NOMO-1 treated with dmso at 0.1 percent for 144 hours (cell line): ENCODE results near the gene RNF114.
"Not testable (repeated sequence)": the region's sequence is repeated elsewhere in the genome, so short reads cannot be mapped to it uniquely, and the experiment has no call there.

ENCODE experiments used
- DNase-seq: peaks from one replicate; lab custom pipeline; 2025; ENCODE audit not compliant: unreplicated experiment; lab: John Stamatoyannopoulos, UW

Gene RNF114

DNA sequence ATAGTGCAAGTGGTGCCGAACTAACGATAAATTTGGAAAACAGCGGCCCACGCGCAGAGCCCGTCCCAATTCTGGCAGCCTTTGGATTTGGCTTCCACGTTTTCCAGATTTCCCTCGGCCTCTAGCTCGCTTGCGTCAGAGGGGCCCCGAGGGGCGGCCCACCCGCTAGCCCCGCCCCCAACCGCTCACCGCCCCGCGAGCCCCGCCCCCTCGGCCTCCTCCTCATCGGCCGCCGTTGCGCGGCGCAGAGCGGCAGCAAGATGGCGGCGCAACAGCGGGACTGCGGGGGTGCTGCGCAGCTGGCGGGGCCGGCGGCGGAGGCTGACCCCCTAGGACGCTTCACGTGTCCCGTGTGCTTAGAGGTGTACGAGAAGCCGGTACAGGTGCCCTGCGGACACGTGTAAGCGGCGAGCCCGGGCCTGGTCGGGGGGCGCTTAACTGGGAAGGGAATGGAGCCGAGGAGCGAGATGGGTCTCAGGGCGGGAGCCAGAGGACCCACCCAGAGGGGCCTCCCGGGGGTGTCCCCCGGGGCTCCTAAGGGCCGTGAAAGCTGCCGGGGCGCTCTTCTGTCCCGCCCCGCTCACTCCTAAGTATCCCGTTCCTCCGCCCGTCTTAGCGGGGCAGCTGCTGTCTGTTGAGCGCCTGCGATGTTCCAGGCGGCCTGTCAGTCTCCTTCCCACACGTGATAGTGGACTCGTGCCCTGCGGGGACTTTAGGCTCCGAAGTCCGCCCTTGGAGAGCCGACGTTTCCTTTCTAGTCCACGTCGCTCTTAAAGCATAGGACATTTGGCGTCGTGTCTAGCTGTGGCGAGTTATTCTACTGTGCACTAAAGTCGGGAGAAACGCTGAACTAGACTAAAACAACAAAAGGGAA is at the start of gene RNF114:
Gene RNF114 (plus strand): TSS at position 245 of the 874 bp plus-strand sequence. CDS start 16 bp downstream, at position 261.
- DNase-seq: peak; percentile 83

DNA sequence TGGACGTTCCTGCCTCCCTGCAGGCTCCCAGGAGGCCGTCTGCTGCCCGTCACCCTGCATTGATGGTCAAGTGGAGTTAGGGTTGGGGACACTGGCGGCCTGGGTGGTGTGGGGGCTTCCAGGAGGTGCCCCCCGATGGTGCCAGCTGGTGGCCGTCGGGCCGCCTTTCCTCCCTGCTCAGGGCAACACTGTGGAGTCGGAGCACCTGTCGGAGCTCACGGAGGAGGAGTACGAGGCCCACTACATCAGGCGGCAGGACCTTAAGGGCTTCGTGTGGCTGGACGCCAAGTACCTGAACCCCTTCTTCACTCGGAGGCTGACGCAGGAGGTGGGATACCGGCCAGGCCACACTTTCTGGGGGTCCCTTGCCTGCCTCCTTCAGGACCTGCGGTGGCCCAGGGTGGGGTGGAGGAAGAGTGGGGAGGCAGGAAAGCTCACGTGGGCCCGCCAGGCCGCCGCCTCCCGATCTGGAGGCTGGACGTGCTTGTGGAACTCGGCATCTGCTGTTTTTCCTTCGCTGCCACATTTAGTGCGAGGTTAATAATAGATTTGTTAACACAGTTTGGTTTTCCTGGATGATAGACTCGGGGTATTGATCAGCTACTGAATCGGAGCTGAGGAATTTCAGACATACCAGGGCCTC is 49.5 kb upstream of the RNF114 start:
- DNase-seq: no peak

DNA sequence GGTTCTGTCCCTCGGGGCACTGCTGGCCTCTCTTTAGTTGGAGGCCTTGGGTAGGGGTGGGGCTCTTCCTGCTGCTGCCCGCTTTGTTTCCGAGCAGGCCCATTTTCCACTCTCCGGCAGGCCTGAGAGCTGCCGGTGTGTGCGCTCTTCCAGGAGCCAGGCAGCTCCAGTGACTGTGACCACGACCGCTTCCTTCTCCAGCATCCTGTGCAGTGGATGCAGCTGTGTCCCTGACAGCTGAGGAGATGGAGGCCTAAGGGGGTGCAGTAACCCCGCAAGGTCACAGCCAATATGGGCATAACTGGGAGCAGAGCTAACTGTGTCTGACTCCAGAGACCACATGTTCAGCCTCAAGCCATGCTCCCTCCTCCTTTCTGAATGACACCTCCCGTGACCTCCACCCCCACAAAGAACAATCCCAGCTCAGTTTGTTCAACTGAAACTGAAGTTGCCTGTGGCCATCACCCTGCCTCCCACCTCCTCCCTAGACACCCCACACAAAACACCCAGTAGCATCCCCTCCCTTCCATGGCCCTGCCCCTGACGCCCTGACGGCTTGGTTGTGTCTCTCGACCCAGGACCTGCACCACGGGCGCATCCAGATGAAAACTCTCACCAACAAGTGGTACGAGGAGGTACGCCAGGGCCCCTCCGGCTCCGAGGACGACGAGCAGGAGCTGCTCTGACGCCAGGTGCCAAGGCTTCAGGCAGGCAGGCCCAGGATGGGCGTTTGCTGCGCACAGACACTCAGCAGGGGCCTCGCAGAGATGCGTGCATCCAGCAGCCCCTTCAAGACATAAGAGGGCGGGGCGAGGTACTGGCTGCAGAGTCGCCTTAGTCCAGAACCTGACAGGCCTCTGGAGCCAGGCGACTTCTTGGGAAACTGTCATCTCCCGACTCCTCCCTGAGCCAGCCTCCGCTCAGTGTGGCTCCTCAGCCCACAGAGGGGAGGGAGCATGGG is 48.7 kb upstream of the RNF114 start:
- no peak for DNase-seq

DNA sequence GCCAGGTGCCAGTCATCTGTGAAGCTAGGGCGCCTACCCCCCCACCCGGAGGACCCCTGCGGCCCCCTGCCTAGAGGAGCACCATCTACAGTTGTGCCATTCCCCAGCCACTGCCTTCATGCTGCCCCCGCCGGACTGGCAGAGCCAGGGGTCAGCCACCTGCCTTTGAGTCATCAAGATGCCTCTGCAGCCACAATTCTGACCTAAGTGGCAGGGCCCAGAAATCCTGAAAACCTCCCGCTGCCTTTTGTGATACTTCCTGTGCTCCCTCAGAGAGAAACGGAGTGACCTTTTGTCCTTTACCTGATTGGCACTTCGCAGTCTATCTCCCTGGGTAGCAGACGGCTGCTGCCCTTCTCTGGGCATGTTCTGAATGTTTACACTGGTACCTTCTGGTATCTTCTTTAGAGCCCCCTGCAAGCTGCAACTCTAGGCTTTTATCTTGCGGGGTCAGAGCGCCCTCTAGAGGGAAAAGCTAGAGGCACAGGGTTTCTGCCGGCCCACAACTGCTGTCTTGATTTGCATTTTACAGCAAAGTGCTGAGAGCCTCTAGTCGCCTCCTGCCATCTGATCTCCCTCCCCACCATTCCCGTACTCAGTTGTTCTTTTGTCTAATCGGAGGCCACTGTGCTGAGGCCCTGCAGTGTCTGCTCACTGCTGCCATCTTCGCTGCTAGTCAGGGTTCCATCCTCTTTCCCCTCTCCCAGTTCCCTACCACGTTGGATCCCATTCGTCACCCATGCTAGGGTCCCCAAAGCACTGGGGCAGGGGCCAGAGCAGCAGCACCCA is 47.8 kb upstream of the RNF114 start:
- DNase-seq: peak; percentile 27

GRCh38 chr20:49889001-49889934 is 46.9 kb upstream of the RNF114 start:
- DNase-seq: peak; percentile 26

DNA sequence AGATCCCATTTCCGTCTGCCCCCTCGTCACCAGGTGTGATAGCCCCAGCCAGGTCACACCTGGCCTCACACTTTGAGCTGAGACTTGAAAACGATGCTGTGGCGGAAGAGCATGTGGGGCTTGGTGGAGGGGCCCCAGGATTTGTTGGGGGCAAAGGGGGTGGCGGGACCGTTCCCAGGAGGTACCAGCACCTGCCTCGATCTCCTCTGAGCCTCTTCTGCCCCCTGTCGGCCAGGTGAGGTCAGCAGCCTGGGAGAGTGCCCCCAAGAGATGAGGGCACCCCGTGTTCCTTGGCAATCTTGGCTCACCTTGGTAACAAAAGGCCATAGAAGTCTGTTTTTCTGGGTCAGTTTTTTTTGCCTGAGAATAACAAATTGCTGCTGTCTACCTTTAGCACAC is 46.3 kb upstream of the RNF114 start:
- DNase-seq: no peak

- no peak for DNase-seq
These were observed 45.5 kb upstream of the RNF114 start for GRCh38 chr20:49890471-49891361.

DNA sequence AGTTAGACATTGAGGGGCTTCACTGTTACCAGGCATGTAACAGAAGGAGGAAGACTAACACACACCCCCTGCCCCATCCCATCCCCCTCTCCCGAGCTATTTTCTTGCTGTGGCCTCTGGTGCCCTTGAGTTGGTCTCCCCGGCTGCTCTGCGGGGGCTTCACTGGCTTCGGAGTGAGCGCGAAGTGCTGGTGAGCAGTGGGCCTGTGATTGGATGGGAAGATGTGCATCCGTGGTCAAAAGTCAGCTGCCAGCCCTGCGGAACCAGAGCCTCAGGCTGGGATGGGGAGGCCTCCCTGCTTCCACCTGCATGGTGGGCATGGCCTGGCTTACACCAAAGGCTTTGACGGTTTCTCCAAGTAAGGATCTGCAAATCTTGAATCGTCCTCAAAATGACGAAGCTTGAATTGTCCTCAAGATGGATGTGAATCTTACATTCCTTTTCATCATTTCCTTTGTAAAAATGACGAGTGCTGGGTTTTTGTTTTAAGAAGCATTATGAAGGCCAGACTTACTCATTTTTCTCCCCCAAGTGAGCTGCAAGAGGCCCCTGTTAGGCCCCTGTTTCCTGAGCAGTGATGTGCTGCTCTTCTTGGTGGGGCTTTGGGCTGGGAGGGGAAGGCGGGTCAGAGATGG is 44.6 kb upstream of the RNF114 start:
- no peak for DNase-seq

DNA sequence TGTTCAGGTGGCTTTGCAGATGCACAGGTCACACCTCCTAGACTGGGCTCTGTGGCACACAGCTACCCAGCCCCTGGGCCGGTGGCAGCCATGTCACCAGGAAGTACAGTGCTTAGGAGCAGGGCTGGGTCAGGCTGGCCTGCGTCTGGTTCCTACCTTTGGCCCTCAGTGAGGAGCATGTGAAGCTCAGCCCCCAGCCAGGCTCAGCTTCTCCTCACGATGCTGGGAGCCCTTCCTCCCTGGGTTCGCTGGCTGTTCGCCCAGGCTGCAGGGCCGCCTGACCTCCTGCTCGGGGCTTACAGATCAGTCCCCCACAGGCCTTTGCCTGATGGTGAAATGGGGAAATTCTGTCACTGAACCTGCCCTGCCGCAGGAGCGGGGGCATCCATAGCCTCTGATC is 43.9 kb upstream of the RNF114 start:
- no peak for DNase-seq

DNA sequence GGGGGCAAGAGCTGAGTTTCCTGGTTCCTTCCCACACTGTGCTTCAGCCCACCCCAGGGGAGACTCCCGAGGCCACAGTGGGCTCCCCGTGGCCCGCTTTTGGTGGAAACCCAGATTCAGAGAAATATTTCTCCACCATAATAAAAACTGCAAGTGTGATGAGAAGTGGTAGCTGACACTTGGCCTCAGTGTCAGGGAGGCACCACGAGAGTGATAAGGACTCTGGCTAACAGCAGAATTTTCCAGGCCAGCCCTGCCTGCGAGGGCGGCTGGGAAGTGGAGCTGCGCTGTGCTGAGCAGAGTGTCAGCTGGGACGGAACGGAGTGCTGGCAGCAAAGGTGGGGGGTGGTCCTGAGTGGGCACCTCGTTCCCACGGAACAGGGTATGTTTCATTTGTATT is 43.4 kb upstream of the RNF114 start:
- DNase-seq: no peak

DNA sequence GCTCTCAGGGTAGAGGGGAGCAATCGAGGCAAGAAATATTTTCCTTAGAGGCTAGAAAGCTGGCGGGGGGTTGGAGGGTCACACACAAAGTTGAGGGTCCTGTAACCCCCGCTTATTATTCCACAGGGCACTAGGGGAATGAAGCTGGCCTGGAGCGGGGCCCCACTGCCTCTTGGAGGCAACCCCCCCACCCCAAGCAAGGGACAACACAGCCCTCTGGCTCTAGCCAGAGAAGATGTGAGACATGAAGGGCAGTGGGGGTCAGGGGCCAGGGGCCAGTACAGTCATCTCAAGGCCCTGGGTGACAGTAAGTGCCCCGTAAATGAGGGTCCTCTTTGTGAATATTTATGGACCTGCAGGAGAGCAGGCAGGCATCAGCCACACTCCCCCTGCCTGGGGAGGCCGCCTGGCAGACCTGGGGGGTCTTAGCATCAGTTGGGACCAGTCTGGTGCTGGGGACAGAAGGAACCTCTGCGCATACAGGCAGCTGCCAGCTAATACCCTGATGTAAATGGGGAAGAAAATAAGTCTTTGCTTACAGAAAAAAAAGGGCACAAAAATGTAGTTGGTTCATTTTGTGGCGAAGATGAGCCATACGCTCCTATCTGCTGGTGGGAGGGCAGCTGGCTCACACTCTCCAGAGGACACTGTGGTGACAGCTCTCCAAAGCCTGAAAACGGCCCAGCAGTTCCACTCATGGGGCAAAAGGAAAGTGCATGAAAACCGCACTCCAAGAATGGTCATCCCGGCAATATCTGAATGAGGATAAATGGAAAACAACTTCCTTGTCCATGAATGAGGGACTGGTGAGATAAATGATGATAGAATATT is 42.7 kb upstream of the RNF114 start:
- no peak for DNase-seq

GRCh38 chr20:49894073-49894470 is 42.1 kb upstream of the RNF114 start:
- DNase-seq: no peak

DNA sequence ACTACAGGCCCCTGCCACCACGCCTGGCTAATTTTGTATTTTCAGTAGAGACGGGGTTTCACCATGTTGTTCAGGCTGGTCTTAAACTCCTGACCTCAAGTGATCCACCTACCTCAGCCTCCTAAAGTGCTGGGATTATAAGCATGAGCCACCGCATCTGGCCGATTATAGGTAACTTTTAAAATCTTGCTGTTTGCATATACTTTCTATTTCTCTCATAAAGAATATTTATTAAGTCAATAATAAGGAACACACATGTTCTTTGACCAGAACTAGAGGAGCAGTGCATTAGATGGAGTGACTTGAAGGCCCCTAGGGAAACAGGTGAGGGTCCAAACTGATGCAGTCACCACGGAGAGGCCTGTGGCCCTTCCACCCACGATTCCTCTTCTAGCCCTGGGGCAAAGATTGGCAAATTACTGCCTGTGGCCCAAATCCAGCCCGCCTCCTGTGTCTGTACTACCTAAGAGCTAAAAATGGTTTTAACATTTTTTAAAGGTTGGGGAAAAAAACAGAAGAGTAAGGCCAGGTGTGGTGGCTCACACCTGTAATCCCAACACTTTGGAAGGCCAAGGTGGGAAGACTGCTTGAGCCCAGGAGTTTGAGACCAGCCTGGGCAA is 40.6 kb upstream of the RNF114 start:
- DNase-seq: not testable (repeated sequence)

DNA sequence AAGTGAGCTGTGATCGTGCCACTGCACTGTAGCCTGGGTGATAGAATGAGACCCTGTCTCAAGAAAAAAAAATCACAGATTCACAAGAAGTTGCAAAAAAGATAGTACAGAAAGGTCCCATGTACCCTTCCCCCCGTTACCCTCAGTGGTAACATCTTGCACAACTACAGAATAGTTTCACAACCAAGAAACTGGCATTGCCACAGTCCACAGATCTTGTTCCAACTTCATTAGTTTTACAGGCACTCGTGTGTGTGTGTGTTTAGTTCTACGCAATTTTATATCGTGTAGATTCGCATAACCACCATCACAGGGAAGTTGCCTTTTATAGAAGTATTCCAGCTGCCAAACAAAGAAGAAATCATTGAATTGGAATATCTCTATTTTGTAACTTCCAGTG is 40.0 kb upstream of the RNF114 start:
- peak; percentile 68 for DNase-seq

- no peak for DNase-seq
These were observed 36.4 kb upstream of the RNF114 start for GRCh38 chr20:49899541-49900383.

GRCh38 chr20:49901588-49901987 is 34.6 kb upstream of the RNF114 start:
- DNase-seq: no peak
